Measurements from ENCODE around the gene B3GNT3.
A peak's percentile ranks its signal among the peaks of the same experiment; 100 is the strongest.
"Not testable (repeated sequence)": the region's sequence is repeated elsewhere in the genome, so short reads cannot be mapped to it uniquely, and the experiment has no call there.

Gene B3GNT3

DNA sequence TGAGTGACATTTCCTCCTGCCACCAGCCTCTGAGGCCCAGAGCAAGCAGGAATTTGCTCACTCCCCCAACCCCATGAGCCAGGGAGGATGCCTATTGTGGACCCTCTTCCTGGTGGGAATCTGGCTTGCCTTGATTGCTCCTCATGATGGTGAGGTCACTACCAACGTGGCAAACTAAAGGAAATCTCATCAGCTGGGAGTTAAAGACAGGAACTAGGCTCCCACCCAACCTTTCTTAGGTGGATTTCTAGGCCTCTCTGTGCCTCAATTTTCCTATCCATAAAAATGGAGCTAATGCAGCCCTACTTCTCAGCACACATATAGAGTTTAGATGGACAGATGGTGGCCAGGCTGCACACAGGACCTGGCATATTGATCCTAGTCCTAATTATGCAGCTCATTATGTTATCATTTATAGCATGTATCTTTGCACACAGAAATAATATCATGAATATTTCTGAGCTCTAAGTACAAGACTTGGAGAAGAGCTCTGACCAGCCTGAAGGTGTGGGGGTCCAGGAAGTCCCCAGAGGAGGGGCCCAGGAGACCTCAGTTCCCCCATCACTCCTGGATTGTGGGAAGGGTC, 2.0 kb downstream of the B3GNT3 start:
- no peak for DNase-seq (ENCODE audit: low read depth, low spot score)

DNA sequence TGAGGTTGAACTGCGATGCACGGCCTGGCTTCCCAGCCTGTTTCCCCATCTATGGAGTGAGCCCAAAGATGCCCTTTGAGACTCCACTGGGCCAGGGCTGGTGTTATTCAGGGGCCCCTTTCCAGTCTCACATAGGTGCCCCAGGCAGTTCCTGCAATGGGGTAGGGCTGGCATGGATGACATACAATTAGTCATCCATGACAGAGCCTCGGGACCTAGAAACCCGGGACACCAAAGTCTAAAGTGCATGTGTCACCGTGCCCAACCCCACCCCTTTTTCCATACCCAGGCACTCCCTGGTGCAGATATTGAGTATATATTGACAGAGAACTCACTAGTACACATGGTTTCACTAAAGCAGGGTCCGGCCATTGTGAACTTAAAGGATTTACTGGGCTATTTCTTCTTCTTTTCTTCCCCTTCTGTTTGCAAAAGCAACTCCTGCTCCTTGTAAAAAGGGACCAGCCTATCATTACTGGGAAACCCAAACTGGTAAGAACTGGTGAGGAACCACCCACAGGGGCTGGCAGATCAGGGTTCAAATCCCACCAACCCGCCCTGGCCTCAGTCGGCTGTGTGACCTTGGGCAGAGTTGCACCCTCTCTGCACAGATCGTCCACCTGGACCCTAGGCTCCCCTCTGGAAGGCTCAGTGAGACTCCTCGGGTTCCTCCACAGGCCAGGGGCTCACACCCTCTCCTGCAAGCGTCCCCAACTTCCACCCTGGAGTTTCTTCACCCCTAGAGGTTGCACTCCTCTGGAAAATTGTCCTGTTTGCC, 2.7 kb downstream of the B3GNT3 start:
- DNase-seq (ENCODE audit: low read depth, low spot score), result no peak

DNA sequence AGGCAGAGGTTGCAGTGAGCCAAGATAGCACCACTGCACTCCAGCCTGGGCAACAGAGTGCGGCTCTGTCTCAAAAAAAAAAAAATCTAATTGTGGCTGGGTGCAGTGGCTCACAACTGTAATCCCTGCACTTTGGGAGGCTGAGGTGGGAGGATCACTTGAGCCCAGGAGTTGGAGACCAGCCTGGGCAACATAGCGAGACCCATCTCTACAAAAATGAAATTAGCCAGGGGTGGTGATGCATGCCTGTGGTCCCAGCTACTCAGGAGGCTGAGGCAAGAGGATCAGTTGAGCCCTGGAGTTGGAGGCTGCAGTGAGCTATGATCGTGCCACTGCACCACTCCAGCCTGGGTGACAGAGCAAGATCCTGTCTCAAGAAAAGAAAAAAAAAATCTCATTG, 3.7 kb downstream of the B3GNT3 start:
- not testable (repeated sequence) for DNase-seq (ENCODE audit: low read depth, low spot score)

DNA sequence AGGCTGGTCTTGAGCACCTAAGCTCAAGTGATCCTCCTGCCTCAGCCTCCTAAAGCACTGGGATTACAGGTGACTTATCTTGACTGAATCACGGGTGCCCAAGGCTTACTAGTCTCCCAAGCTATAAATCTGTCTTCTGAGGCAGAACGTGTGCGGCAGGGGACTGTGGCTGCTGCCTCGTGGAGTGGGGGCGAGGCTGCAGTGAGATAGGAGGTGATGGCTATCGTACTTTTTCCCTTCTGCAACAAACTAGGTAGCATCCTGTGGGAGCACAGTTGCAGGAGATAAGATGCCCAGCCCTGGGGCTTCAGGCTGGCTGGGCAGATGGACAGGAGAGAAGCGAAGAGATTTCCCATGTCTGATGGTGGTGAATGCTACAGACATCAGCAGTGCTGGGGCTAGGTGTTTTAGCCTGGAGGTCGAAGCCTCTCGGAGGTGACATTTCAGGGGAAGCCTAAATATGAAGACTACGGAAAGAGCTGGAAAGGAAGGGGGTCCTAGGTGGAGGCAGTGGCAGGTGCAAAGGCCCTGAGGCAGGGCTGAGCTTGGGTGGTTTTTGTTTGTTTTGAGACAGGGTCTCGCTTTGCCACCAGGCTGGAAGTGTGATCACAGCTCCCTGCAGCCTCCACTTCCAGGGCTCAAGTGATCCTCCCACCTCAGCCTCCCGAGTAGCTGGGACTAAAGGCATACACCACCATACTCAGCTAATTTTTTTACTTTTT, 7.4 kb downstream of the B3GNT3 start:
- DNase-seq (ENCODE audit: low read depth, low spot score), result no peak

DNA sequence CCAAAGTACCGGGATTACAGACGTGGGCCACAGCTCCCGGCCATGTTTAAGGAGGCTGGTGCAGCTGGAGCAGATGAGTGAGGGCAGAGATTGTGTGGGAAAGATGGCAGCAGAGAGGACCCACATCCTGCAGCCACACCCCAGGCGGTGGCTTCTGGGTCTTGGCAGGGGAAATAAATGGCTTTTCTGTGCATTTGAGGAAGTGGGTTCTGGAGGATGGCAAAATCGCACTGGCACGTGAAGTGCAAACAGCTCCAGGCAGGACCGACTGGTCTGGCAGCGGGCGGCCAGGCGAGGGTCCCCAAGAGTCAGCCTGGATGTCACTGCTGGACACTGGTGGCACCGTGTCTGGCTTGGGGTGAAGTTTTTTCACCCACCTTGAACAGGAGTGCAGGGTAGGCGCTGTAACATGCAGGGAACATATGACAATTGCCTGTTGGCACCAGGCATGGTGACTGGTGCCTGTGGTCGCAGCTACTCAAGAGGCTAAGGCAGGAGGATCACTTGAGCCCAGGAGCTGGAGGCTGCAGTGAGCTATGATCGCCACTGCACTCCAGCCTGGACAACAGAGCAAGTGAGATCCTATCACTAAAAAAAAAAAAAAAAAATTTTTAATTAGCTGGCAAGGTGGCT, 8.4 kb downstream of the B3GNT3 start:
- no peak for DNase-seq (ENCODE audit: low read depth, low spot score)

DNA sequence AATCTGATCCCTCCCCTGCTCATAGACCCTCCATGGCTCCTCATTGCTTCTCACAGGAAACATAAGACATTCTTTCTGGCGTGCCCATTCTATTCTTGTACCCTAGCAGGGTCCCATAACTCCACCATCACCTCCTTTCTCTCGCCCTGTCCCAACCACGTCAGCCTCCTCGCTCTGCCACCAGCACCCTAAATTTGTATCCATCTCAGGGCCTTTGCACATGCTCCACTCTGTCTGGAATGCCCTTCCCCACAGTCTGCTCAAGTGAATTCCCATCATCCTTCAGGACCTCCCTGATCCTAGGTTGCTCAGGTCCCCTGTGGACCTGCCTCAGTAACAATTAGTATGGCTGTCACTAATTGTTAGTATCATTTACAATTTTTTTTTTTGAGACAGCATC, 10.5 kb downstream of the B3GNT3 start:
- DNase-seq (ENCODE audit: low read depth, low spot score), result no peak

DNA sequence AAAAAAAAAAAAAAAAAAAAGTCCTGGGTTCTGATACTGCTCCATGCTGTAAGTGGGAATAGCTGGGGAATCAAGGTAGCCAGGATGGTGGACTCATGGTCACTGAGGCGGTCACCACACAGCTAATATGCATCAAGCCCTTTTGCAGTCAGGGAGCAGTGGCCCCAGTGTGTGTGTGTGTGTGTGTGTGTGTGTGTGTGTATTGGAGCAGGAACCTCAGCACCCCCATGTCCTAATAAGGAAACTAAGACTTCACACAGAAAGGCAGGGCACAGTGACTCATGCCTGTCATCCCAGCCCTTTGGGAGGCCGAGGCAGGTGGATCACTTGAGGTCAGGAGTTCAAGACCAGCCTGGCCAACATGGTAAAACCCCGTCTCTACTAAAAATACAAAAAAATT, 12.0 kb downstream of the B3GNT3 start:
- no peak for DNase-seq (ENCODE audit: low read depth, low spot score)

DNA sequence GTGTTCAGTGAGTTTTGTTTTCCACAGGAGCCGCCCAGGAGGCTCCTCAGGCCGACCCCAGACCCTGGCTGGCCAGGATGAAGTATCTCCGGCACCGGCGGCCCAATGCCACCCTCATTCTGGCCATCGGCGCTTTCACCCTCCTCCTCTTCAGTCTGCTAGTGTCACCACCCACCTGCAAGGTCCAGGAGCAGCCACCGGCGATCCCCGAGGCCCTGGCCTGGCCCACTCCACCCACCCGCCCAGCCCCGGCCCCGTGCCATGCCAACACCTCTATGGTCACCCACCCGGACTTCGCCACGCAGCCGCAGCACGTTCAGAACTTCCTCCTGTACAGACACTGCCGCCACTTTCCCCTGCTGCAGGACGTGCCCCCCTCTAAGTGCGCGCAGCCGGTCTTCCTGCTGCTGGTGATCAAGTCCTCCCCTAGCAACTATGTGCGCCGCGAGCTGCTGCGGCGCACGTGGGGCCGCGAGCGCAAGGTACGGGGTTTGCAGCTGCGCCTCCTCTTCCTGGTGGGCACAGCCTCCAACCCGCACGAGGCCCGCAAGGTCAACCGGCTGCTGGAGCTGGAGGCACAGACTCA, 12.9 kb downstream of the B3GNT3 start:
- no peak for DNase-seq (ENCODE audit: low read depth, low spot score)

DNA sequence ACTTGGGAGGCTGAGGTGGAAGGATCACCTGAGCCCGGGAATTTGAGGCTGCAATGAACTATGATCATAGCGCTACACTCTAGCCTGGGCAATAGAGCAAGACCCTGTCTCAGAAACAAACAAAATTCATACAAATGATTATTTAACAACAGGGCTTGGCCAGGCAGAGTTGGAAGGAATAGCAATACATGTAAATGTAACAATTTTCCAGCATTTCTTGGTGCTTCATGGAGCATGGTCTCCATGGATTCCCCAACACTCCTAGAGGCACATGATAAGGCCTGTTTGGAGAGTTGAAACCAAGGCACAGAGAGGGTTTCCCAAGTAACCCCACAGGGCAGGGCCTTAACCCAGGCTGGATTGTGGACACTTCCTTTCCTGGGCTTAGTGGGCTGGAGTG, 16.2 kb downstream of the B3GNT3 start:
- no peak for DNase-seq (ENCODE audit: low read depth, low spot score)

DNA sequence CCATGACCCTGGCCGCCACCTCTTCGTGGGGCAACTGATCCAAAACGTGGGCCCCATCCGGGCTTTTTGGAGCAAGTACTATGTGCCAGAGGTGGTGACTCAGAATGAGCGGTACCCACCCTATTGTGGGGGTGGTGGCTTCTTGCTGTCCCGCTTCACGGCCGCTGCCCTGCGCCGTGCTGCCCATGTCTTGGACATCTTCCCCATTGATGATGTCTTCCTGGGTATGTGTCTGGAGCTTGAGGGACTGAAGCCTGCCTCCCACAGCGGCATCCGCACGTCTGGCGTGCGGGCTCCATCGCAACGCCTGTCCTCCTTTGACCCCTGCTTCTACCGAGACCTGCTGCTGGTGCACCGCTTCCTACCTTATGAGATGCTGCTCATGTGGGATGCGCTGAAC, 16.7 kb downstream of the B3GNT3 start:
- no peak for DNase-seq (ENCODE audit: low read depth, low spot score)

DNA sequence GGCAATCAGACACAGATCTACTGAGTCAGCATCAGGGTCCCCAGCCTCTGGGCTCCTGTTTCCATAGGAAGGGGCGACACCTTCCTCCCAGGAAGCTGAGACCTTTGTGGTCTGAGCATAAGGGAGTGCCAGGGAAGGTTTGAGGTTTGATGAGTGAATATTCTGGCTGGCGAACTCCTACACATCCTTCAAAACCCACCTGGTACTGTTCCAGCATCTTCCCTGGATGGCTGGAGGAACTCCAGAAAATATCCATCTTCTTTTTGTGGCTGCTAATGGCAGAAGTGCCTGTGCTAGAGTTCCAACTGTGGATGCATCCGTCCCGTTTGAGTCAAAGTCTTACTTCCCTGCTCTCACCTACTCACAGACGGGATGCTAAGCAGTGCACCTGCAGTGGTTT, 17.2 kb downstream of the B3GNT3 start:
- no peak for DNase-seq (ENCODE audit: low read depth, low spot score)

DNA sequence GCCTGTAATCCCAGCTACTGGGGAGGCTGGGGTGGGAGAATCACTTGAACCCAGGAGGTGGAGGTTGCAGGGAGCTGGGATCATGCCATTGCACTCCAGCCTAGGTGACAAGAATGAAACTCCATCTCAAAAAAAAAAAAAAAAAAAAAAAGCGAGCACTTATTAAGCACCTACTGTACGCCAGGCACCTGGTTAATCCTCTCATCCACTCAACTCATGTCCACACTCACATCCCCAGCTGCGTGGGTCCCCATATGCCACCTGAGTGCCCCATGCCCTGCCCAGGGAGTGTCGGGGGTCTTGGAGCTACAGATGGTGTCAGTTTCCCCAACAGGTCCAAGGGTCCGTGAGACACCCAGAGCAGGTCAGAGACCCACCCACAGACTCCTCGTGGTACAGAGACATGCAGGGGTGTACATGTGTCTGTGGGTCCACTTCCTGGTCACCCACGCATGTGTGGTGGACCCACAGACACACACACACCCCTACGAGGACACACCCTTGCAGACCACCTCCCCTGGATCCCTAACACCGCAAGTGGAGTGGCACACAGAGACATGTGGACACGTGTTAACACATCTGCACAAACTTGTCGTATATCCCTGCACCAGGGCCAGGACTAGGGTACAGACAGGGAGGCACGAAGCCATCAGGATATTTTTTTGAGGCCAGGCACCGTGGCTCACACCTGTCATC, 22.9 kb downstream of the B3GNT3 start:
- DNase-seq (ENCODE audit: low read depth, low spot score), result no peak

DNA sequence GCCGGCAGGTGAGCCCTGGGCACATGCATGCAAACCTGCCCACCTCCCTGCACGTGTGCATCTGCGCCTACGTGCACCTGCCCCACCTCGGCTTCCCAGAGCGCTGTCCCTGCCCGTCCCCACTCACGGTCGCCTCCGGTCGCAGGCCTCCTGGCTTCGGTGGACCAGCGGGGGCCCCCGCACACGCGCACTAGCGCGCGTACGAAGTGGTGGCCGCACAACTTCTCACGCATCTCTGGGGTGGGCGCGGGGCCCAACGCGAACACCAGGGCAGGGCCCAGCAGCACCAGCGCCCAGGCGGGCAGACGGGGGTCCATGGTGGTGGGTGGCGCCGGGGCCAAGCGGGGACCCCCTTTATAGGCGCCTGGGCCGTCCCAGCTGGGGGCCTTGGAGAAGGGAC, 26.3 kb downstream of the B3GNT3 start, which contains the start of gene INSL3:
Gene INSL3, minus strand, starts transcription at position 330 of the 400 bp plus-strand sequence. Its CDS starts 13 bp downstream, at position 317.
- DNase-seq (ENCODE audit: low read depth, low spot score), result no peak

DNA sequence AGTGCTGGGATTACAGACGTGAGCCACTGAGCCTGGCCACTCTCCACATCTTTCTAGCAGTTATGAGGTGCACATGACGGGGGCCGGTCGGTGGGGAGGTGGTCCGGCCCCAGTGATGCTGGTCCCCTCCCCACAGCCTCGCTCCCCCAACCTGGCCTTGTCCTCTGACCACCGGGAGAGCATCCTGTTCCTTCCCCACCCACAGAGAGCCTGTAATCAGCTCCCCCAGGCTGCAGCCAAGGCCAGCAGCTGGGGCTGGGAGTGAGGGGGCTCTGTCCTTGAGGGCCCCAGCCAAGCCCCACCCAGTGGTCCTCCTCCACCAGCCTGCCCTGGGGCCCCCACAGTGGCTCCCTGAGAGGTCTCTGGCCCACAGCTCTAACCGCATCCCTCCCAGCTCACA, 29.4 kb downstream of the B3GNT3 start:
- DNase-seq (ENCODE audit: low read depth, low spot score), result no peak

DNA sequence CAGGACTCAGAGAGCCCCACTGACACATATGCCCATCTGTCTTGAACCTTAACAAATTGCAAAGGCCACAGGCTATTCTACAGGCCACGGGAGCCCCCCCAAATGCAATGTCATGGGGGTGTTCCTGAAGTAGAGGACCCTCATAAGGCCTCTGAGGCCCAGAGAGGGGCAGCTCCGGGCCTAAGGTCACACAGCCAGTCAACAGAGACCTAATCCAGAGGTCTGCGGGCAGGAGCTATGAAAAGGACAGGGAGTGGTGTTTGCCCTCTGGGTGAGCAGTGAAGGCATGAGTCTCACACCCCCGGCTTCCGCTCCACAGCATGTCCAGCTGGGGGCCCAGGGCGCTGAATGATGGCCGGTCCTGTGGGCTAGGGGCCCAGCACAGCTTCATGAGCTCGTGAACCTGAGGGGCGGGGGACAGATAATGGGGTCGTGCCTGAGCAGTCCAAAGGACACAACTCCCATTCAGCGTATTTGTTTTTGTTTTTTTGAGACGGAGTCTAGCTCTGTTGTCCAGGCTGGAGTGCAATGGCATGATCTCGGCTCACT, 31.6 kb downstream of the B3GNT3 start:
- no peak for DNase-seq (ENCODE audit: low read depth, low spot score)

DNA sequence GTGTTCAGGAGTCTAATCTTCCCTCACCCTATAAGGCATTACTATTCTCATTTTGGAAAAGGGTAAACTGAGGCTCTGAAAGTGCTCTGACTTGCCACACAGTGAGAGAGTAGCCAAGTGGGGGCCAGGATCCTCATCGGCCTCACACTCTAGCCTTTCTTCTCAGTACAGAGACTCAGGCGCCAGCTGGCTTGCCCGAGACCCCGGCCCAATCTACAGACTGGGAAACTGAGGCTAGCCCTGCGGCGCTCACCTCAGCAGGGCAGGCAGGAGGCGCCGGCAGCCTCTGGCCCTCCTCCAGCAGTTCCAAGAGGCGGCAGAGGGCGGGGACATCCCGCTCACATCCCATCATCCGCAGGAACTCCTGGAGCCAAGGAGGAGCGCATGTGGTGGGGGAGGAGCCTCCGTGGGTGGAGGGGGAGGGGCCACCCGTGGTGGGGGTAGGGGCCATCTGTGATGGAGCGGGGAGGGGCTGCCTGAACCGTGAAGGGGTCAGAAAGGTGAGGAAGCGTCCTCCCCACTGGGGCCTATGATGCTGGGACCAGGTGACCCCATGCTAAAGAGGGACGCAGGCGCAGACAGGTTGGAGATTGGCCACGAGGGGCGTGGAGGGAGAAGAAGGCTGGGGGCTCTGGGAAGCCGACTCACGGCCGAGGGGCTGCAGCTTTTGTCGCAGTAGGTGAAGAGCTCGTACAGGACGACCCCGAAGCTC, 35.1 kb downstream of the B3GNT3 start:
- DNase-seq (ENCODE audit: low read depth, low spot score), result peak; percentile 52

DNA sequence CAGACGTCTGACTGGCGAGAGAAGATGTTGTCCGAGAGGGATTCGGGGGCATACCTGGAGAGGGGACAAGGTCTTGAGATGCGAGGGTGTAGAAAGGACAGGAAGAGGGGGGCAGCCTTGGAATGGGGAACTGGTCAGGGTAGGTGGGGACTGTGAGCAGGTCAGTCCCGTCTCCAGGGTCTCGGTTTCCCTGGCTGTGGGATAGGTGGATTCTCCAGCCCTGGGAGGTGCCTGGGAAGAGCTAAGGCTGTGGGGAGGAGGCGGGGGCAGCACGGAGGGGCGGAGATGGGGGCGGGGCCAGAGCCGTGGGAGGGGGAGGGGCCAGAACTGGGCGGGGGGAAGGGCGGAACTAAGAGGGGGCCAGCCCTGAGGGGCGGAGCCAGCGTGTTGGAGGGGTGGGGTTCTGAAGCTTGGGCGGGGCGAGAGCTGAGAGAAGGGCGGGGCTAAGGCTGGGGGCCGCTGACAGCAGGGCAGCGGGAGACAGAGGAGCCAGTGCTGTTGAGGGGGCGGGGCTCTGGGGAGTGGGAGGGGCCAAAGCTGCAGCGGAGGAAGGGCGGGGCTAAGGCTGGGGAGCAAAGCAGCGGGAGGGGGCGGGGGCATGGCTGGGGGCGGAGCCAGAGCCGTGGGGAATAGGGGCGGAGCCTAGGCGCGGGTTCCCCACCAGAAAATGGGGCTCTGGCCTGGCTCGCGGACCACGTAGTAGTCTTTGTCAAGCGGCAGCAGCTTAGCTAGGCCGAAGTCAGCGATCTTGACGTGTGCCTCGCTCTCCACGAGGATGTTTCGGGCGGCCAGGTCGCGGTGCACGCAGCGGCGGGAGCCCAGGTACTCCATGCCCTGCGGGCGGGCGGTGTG, 35.9 kb downstream of the B3GNT3 start:
- peak; percentile 78 for DNase-seq (ENCODE audit: low read depth, low spot score)

DNA sequence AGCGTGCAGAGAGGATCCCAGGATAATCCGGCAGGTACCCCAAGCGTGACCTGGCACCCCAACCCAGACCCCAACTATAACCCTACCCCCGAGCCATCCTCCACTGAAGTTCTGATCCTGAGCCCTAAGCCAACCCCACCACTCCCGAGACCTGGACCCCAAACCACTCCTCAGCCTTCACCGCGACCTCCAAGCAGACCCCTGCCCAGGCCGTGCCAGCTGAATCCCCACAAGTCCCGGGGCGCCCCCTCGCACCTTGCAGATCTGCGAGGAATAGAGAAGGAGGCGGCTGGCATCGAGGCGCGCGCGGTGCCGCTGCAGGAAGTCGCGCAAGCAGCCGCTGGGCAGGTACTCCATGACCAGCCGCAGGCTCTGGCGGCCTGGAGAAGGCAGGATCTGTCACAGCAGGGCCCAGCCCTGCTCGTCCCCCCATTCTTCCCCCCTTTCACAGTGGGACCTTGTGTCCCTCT, 36.5 kb downstream of the B3GNT3 start:
- DNase-seq (ENCODE audit: low read depth, low spot score), result no peak
